ENCODE measurements around the gene MRPS18A. TPM values are rescaled to one million over a fixed set of nuclear protein-coding genes. Genes with fewer than 3 reads are reported as not detected.

MRPS18A gene
- total RNA-seq, 1 donor from 2014 or later: 31.9 TPM

GRCh38 chr6:43621836-43622180 lies 65.8 kb downstream of the MRPS18A start:
- Histone ChIP-seq H3K27ac (no peak overlapping the region), H3K9me3 (no peaks in the 10 kb centered on the region), H3K4me1 (peaks cover 5% of the 10 kb centered on the region), H3K4me3 (no peak overlapping the region), H3K36me3 (peaks cover 0 to 58% of the 10 kb centered on the region in 2 donors), H3K27me3 (no peaks in the 10 kb centered on the region)
- TF ChIP-seq, protein P1, sequence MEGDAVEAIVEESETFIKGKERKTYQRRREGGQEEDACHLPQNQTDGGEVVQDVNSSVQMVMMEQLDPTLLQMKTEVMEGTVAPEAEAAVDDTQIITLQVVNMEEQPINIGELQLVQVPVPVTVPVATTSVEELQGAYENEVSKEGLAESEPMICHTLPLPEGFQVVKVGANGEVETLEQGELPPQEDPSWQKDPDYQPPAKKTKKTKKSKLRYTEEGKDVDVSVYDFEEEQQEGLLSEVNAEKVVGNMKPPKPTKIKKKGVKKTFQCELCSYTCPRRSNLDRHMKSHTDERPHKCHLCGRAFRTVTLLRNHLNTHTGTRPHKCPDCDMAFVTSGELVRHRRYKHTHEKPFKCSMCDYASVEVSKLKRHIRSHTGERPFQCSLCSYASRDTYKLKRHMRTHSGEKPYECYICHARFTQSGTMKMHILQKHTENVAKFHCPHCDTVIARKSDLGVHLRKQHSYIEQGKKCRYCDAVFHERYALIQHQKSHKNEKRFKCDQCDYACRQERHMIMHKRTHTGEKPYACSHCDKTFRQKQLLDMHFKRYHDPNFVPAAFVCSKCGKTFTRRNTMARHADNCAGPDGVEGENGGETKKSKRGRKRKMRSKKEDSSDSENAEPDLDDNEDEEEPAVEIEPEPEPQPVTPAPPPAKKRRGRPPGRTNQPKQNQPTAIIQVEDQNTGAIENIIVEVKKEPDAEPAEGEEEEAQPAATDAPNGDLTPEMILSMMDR (IDR thresholded peaks at IDR 0.05): no peak
- TF ChIP-seq POLR2AphosphoS5 (IDR thresholded peaks at IDR 0.05; ENCODE audit: insufficient read depth in 1 of 2, low read depth in 1 of 2) (no peak), POLR2A (IDR thresholded peaks at IDR 0.05) (no peak)
- intact Hi-C loops (cut with DNase I): no loop called here
- DNase-seq (ENCODE audit: extremely low spot score in 2 of 2): no peak

Other genes starting within 250 kb of the MRPS18A start
- gene DLK2, start 232.2 kb downstream of the MRPS18A start, total RNA-seq: 3.9 TPM
- 27.5 TPM for gene TJAP1, start 210.2 kb downstream of the MRPS18A start, total RNA-seq
- not detected for gene LRRC73, start 177.4 kb downstream of the MRPS18A start, total RNA-seq
- 80.0 TPM for gene YIPF3, start 170.9 kb downstream of the MRPS18A start, total RNA-seq
- gene POLR1C, start 170.7 kb downstream of the MRPS18A start, total RNA-seq: 34.1 TPM
- gene XPO5, start 111.8 kb downstream of the MRPS18A start, total RNA-seq: 24.3 TPM
- 11.3 TPM for gene POLH, start 111.6 kb downstream of the MRPS18A start, total RNA-seq
- 45.7 TPM for gene GTPBP2, start 58.5 kb downstream of the MRPS18A start, total RNA-seq
- 58.4 TPM for gene MAD2L1BP, start 52.0 kb downstream of the MRPS18A start, total RNA-seq
- 0.74 TPM for gene RSPH9, start 42.8 kb downstream of the MRPS18A start, total RNA-seq
- 194 TPM for gene VEGFA, start 82.4 kb upstream of the MRPS18A start, total RNA-seq

Data from vagina (tissue), 2 donors.